NCI-H2196 (cell line): Measurements from ENCODE around the gene HCFC1R1.

ENCODE experiments used
- DNase-seq: peaks from one replicate; lab custom pipeline; 2025; ENCODE audit not compliant: unreplicated experiment; lab: John Stamatoyannopoulos, UW

Gene HCFC1R1

DNA sequence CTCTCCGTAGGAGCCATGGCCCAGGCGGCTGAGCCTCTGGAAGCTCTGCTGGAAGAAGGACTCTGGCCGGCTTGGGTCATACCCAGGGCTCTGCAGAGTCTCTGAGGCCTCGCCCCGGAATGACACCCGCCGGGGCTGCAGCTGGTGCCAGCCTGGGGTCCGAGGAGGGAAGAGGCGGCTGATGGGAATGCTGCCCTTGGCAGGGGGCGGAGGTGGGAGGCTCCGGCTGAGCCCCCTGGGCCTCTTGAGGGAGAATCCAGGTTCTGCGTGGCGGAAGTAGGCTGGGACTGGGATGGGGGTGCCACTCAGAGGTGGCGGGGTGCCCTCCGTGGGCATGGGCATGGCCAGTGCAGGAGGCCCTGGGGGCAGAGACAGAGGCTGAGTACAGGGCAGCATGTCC is 47.1 kb downstream of the HCFC1R1 start:
- DNase-seq: no peak

DNA sequence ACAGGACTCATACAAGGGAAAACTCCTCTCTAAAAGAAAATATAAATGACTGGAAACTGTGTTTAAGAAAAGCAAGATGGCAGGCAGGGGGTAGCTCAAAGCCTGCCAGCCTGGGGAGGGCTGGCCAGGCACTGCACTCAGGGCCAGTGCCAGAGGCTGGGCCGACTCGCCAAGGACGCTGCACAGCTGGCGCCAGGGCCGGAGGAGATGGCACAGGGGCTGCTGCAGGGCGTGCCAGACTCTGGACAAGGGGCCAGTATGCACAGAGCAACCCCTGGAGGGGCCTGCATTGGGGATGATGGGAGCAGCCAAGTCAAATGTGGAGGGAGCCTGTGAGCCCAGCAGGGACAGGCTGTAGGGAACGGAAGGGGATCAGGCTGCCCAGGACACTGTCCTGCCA is 47.5 kb downstream of the HCFC1R1 start:
- DNase-seq: no peak

DNA sequence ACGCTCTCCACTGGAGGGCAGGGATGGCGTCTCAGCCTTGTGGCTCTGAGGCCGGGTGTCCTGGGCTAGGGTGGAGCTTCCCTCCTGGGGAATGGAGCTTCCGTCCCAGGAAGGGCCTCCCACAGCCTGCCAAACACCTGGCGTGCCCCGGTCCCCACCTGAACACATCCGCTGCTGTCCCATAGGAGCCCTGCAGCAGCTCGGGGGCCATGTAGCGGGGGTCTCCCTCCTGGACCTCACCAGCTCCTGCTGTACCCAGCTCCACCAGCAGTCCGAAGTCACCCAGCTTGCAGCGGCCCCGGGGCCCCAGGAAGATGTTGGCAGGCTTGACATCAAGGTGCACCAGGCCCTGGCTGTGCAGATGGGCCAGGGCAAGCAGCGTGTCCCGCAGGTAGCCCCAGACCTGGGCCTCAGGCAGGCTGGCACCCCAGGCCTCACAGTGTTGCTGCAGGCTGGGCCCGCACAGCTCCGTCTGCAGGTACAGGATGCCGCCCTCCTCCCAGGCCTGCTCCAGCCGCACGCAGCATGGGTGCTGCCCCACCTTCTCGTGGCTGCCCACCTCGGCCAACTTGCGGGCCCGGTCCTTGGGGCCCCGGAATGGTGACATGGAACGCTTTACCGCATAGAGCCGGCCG is 48.5 kb downstream of the HCFC1R1 start:
- no peak for DNase-seq

DNA sequence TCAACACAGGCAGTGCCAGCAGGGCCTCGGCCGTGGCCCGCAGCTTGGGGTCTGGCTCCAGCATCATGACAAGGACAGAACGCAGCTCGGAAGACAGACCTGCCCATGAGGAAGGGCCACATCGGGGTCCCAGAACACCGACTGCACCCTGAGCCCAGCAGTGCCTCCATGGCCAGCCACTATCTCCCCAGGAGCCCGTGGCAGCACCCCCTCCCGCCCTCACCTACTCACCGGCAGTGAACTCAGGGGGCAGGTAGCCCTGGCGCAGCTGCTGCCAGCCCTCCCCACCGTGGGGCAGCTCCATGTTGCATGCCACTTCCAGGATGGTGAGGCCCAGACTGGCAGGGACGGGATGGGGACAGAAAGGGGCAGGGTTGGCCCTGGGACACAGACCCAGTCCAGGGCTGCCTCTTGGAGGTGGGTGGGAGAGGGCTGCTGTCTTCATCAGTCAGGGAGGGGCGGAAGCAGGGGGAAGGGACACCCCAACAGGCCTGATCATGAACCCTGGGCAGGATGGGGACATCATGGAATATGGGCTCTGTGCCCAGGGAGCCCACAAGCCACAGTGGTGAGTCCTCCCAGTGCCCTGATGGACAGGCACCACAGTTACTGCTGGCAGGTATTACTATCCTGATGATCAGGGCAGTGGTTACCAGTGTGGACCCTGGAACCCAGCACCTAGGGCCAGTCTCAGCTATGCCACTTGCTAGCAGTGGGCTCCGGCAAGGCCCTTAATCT is 49.3 kb downstream of the HCFC1R1 start:
- no peak for DNase-seq

DNA sequence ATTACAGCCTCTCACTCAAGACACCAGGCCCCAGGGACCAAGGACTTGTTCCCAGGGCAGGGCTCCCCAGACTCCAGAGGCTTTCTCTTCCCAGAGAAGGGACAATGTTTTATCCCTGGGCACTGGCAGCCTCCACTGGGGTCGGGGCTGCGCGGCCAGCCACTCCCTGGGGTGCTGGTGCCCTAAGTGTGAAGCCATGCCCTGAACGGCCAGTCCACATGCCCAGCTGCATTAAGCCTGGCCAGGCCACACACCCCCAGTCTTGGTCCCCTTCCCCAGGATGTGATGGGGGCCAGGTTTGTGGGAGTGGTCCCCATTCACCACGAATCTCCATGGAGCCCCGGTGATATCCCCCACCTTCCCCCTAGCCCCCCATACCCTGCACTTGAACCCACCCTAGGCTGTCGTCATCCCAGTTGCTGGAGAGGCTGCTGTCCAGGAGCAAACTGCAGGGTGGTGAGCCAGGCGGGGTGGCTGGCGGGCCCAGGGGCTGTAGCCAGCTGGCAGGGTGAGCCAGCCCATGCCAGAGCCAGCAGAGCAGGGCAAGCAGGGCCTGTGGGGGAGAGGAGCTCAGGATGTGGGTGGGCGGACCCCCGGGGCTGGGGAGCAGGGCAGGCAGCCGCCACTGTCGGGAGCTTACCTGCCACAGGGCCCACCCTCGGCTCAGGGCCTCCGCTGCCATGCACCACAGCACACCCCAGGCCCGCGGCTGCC is 50.0 kb downstream of the HCFC1R1 start:
- DNase-seq: no peak

DNA sequence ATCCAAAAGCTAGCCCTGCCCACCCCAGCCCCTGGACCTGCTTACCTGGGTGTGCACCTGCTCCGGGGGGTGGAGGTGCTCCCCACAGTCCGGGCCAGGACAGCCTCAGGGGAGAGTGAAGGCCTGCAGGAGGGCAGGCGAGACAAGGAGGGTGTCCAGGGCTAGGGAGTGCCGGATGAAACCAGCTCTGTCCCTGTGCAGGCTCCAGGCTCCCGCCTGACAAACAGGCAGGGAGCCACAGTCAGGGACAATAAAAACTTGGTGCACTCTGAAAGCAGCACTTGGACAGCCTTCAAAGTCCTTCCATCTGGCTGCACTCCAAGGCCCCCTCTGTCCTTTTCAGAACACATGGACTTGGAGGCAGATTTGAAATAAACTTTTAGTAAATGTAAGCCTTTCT is 50.6 kb downstream of the HCFC1R1 start:
- DNase-seq: no peak
